Lower leg skin (tissue), 3 donors: ENCODE measurements around the gene MFSD1.

ENCODE experiments used
- POLR2A ChIP-seq, 2 donors: fragments of 450-650 bp; IDR thresholded peaks; one replicate each; pipeline ENCODE4 v1.6.1; 2016 to 2017; ENCODE audit warnings: antibody characterized with exemption in 2 of 2, mild to moderate bottlenecking in 1 of 2, moderate library complexity in 1 of 2
- TF ChIP-seq, protein P1 (sequence below), 3 donors: fragments of 450-650 bp; IDR thresholded peaks; one replicate each; pipeline ENCODE4 v1.5.1; 2016; ENCODE audit warnings: antibody characterized with exemption in 3 of 3, mild to moderate bottlenecking in 3 of 3, moderate library complexity in 2 of 3

DNA sequence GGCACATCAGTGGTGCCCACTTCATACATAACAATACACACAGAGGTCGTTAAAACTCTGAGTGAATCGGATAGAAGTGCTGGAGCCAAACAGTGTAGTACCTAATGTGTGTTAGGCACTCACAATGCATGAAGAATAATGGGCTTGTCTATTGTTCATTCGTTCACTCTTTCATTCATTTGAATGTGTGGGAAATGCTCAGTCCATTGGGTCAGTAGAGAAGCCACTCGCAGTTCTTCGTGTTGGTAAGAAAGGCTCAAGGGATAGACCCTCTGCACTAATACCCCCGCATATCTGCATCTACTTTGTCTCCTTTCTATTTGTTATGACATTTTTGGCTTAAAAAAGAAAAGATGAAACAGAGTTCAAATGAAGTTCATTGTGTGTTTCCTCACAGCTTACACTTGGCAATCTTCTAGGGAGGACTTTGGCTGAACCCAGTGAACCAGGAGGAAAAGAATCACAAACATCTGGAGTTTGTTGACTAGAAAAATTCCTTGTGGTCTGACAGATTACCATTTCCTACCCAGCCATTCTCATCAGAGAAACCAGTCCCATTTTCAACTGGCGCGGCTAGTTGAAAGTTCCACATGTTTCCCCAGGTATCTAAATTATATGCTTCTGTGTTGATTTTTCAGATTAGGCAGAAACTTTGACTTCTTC, 32.8 kb upstream of the MFSD1 start:
- TF ChIP-seq POLR2A (IDR thresholded peaks at IDR 0.05), result no peak
- TF ChIP-seq, protein P1, sequence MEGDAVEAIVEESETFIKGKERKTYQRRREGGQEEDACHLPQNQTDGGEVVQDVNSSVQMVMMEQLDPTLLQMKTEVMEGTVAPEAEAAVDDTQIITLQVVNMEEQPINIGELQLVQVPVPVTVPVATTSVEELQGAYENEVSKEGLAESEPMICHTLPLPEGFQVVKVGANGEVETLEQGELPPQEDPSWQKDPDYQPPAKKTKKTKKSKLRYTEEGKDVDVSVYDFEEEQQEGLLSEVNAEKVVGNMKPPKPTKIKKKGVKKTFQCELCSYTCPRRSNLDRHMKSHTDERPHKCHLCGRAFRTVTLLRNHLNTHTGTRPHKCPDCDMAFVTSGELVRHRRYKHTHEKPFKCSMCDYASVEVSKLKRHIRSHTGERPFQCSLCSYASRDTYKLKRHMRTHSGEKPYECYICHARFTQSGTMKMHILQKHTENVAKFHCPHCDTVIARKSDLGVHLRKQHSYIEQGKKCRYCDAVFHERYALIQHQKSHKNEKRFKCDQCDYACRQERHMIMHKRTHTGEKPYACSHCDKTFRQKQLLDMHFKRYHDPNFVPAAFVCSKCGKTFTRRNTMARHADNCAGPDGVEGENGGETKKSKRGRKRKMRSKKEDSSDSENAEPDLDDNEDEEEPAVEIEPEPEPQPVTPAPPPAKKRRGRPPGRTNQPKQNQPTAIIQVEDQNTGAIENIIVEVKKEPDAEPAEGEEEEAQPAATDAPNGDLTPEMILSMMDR (IDR thresholded peaks at IDR 0.05), result no peak
